K562 (cell line): ENCODE measurements around the gene PTPRM.

Source experiments
- CHD4 ChIP-seq: fragments of 200-600 bp; sonication (generic); IDR thresholded peaks from 3 replicates; pipeline ENCODE4 v1.6.1; 2012; ENCODE audit warnings: low read depth, mild to moderate bottlenecking, mixed read lengths, low read length, inconsistent platforms; ENCODE audit not compliant: insufficient read depth, insufficient replicate concordance, poor library complexity, severe bottlenecking
- ZBTB8A ChIP-seq: fragments of 450-650 bp; IDR thresholded peaks from 2 replicates; pipeline ENCODE4 v1.6.1; 2018; ENCODE audit warnings: mild to moderate bottlenecking, moderate library complexity; ENCODE audit not compliant: partially characterized antibody
- TF ChIP-seq, protein P1 (sequence below): sonication (generic); formaldehyde crosslinking; IDR thresholded peaks from 2 replicates; pipeline ENCODE4 v1.9.0; 2022; ENCODE audit warnings: mild to moderate bottlenecking, missing genetic modification reagents

DNA sequence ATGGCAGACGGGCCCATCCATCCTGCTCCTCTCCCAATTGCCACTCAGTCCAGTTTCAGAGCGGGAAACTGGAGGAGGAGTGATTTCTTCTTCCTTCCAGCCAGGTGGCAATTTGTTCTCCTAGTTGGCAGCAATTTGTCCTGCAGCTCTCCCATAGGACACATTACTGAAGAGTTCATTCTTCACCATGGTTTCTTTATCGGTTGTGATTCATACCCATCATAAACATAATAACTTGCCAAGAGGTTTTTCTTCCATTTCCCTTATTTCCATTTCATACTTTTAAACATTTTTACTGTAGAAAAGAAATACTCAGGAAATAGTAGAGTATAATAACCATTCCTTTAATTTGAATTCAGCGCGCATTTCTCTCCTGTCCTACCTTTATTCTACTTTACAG, 664.2 kb downstream of the PTPRM start:
- TF ChIP-seq ZBTB8A = no peak
- TF ChIP-seq, protein P1, sequence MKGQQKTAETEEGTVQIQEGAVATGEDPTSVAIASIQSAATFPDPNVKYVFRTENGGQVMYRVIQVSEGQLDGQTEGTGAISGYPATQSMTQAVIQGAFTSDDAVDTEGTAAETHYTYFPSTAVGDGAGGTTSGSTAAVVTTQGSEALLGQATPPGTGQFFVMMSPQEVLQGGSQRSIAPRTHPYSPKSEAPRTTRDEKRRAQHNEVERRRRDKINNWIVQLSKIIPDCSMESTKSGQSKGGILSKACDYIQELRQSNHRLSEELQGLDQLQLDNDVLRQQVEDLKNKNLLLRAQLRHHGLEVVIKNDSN (CRISPR knock-in tag) = no peak
- TF ChIP-seq CHD4 = no peak
